Endometrium (tissue), 2 donors: ENCODE measurements around the gene GDNF.
"Not testable (repeated sequence)": the region's sequence is repeated elsewhere in the genome, so short reads cannot be mapped to it uniquely, and the experiment has no call there.

ENCODE experiments used
- FAIRE-seq: peaks from 2 replicates; lab custom pipeline; 2012; peaks lifted over from hg19 to GRCh38; lab: Jason Lieb, UNC
- donor health status: control.
- donor health status: control.

The GDNF gene

GRCh38 chr5:37815913-37816312 lies 23.9 kb downstream of the GDNF start:
- no peak for FAIRE-seq

GRCh38 chr5:37814699-37815098 lies 25.1 kb downstream of the GDNF start:
- no peak for FAIRE-seq

- FAIRE-seq, result no peak
Observed at GRCh38 chr5:37812365-37812764, 27.5 kb downstream of the GDNF start.

GRCh38 chr5:37811866-37812265 lies 28.0 kb downstream of the GDNF start:
- no peak for FAIRE-seq

GRCh38 chr5:37810311-37810710 lies 29.5 kb downstream of the GDNF start:
- no peak for FAIRE-seq

DNA sequence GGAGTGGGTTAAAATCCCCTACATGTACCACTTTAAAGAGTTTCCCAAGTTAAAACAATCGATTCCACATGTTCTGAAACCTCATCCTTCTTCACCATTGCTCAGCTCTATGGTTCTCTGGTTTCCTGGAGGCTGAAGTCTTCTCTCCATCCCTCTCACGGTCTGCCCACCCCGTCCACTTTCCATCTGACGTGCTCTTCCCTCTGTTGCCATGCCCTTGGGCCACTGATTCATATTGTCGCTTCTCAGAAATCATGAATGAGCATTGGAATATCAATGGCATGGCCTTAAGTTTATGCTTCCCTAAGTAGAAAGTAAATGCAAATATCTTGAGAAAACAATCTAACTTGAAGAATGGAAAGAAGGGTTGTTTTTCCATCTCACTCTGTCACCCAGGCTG lies 30.9 kb downstream of the GDNF start:
- no peak for FAIRE-seq

DNA sequence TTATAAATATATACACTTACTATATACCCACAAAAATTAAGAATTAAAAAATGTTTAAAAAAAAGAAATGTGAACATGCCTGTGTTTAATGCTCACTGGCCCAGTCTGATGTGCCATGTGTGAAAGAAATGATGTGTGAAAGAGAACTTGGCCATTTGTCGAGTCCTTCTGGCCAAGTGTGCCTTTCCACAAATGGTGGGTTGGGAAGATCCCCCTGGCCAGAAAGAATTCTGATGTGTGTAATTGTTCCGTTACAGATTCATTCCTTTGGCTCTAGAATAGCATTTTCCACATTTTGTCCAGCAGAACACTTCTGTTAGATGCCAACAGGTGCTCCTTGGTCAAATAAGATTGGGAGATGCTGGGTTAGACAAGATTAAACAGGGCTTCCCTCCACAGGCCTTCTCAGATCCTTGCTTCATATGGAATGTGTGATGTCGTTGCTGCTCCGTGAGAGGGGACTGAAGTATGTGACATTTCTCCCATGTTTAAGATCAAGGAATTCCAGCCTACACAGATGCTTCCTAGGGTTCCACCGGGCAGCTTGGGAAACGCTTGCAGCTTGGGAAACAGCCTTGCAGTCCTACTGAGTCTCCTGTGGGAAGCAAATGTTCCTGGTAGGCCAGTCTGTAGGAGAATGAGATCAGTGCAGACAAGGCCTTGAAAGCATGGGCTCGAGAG lies 32.1 kb downstream of the GDNF start:
- FAIRE-seq, result no peak

DNA sequence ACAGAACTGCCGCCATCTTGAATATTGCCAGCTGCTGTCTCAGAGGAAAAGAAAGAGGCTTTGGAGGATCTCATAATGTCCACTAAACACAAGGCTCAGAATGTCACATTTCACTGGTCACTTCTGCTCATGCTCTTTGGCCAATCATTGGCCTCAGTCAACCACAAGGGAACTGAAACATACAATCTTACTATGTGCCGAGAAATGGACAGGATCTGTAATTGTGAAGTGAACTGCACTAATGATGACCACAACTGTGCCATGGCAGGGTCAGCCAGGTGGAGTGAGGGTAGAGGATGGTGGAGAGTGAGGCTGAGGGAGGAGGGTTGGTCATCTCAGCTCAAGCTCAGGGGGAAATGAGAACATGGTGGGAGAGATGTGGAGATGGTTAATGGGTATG lies 32.8 kb downstream of the GDNF start:
- FAIRE-seq, result no peak

GRCh38 chr5:37806476-37806875 lies 33.4 kb downstream of the GDNF start:
- FAIRE-seq, result no peak

GRCh38 chr5:37806016-37806415 lies 33.8 kb downstream of the GDNF start:
- no peak for FAIRE-seq

GRCh38 chr5:37804401-37804800 lies 35.4 kb downstream of the GDNF start:
- FAIRE-seq, result no peak

DNA sequence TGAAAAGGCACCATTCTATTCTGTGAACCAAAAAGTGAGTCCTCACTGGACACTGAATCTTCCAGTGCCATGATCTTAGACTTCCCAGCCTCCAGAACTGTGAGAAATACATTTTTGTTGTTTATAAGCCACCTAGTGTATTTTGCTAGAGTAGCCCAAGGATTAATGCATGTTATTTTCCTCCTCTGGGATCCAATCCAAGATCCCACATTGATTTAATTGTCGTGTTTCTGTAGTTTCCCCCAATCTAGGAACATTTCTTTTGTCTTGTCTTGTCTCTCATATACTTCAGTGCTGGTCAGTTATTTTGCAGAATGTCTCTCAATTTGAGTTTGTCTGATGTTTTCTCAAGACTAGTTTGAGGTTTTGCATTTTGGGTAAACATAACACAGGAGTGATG lies 36.4 kb downstream of the GDNF start:
- no peak for FAIRE-seq

DNA sequence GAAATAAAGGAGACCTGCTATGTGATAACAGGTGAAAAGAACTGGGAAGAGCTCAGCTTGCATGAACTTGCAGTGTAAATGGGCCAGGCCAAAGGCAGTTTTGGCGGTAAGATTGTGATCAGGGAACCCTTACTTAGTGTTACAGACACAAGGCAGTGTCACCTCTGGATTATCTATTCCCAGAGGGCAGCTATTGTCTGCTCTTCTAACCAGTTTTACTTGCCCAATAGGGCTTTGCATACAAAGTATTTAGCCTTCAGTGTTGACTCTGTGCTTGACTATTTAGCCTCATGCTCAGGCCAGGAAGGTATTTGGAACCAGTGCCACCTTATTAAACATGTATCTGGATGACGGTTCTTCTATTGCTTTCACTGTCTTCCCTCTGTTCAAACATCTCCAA lies 38.3 kb downstream of the GDNF start:
- FAIRE-seq, result no peak

GRCh38 chr5:37799865-37800421 lies 39.9 kb downstream of the GDNF start:
- FAIRE-seq, result no peak

DNA sequence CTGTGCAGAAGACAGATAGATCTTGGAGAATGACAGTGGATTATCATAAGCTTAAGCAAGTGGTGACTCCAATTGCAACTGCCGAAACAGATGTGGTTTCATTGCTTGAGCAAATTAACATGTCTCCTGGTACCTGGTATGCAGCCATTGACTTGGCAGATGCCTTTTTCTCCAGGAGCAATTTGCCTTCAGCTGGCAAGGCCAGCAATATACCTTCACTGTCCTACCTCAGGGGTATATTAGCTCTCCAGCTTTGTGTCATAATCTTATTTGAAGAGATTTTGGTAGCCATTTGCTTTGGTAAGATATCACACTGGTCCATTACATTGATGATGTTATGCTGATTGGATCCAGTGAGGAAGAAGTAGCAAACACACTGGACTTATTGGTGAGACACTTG lies 43.4 kb downstream of the GDNF start:
- not testable (repeated sequence) for FAIRE-seq

DNA sequence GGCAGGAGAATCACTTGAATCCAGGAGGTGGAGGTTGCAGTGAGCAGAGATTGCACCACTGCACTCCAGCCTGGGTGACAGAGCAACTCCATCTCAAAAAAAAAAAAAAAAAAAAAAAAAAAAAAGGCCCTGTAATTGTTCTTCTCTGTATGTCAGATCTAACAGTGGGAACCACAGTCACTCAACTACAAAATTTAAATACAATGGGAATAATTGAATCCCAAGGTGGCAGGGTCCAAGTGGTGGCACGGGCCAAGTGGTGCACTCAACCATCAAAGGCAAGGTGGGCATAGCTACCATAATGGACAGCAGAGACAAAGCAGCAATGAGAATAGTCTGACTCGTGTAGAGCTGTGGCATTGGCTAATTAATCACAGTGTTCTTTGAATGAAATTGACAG lies 44.5 kb downstream of the GDNF start:
- FAIRE-seq, result not testable (repeated sequence)

DNA sequence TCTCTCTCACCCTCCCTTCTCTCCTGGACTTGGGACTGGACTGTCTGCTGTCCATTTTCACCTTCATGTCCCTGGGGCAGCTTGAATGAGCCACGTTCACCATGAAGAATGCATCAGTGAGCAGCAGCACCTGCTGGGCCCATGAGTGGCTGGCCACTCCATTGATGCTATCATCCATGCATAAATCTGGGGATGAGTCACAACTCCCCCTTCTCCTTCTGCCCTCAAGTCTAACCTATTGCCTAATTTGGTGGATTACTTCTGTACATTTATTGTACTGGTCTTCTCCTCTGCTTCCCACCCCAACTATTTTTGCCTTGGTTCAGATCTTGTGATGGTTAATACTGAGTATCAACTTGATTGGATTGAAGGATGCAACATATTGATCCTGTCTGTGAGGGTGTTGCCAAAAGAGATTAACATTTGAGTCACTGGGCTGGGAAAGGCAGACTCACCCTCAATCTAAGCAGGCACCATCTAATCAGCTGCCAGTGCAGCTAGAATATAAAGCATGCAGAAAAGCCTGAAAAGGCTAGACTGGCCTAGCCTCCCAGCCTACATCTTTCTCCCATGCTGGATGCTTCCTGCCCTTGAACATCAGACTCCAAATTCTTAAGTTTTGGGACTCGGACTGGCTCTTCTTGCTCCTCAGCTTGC lies 46.7 kb downstream of the GDNF start:
- no peak for FAIRE-seq

DNA sequence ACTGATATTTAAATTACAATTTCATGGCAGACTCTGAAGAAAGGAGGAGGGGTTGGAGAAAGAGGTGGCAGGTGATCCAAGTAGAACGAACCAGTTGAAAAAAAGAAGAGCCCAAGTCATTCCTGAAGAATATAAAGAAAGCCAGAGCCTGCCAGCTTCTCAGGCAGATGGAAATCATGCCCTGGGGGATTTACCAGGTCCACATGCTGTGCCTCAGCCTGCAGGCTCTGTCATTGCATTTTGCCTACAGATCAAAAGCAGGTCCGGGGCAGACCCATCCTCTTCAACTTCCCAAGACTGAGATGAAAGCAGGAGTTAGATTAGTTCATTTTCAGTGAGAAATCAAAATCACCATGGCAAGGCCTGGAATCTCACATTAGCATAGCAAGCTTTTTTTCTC lies 48.5 kb downstream of the GDNF start:
- no peak for FAIRE-seq

- FAIRE-seq, result no peak
Observed at GRCh38 chr5:37789991-37790390, 49.9 kb downstream of the GDNF start.

- FAIRE-seq, result no peak
Observed at GRCh38 chr5:37787742-37788141, 52.1 kb downstream of the GDNF start.

DNA sequence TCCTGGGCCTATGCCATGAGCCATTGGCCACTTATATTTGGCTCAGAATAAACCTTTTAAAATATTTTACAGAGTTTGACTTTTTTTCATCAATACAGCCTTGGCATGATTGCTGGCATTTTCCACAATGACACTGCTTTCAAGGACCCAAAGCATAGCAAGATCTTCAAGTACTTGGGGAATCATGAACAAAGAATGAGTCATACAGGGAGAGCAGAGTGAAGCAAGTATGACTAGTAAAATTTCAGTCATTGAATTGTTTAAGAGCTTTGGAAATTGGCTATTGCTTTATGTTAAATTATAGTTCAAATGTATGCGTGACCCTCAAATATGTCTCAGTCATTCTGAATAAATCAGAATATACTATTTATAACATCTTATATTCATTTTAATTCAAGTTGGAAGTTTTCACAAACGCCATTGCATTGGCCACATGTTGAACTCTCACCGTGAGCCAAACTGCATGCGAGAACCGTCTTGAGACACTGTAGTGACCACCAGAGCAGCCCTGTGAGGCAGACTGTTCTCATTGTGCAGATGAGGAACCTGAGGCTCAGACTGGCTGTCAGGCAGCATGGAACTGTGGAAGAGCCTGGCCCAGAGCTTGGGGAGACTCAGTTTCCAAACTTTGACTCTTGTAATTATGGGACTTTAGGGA lies 52.9 kb downstream of the GDNF start:
- no peak for FAIRE-seq

DNA sequence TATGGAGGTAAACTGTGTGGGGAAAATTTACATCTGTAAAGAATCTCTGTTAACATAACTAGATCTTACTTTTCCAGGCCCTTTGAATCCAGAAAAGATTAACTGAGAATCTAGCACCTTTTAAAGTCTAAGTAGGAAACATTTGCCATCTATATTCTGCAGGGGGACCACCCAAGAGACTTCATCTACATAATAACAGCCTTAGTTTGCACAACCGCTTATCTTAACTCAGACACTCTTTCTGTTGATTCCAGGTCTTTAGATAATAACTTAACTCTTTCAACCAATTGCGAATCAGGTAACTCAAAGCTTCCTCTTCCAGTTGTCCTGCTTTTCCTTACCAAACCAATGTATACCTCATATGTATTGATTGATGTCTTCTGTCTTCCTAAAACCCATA lies 53.4 kb downstream of the GDNF start:
- FAIRE-seq, result no peak

- FAIRE-seq, result not testable (repeated sequence)
Observed at GRCh38 chr5:37781409-37781808, 58.4 kb downstream of the GDNF start.
